ENCODE results near the gene CDO1. TPM values are rescaled to one million over a fixed set of nuclear protein-coding genes. Genes with fewer than 3 reads are reported as not detected.

The CDO1 gene
- total RNA-seq, 4 donors from 2014 or later: 4.0 to 40.4 (median 24.0) TPM

GRCh38 chr5:115847290-115847689 is 30.8 kb upstream of the CDO1 start:
- DNase-seq: no peak
- no peaks in the 10 kb centered on the region for H3K36me3 ChIP-seq
- H3K4me1 ChIP-seq: peaks cover 11 to 17% of the 10 kb centered on the region in 2 donors
- whole genome bisulfite sequencing, 2 donors: 94 to 95% methylated on average over 7 of the region's 7 CpGs
- intact Hi-C loops (cut with DNase I): no loop called here
- H3K9me3 ChIP-seq: no peaks in the 10 kb centered on the region
- TF ChIP-seq POLR2A (IDR thresholded peaks at IDR 0.05): no peak
- TF ChIP-seq CTCF (IDR thresholded peaks at IDR 0.05): no peak
- no peak overlapping the region for H3K4me3 ChIP-seq (replicated peaks in 1 of 3)
- no peak overlapping the region for H3K27ac ChIP-seq
- H3K27me3 ChIP-seq: no peaks in the 10 kb centered on the region

GRCh38 chr5:115844321-115844817 is 27.9 kb upstream of the CDO1 start:
- TF ChIP-seq CTCF (IDR thresholded peaks at IDR 0.05): no peak
- TF ChIP-seq POLR2A (IDR thresholded peaks at IDR 0.05): no peak
- no peak for DNase-seq
- Histone ChIP-seq H3K9me3 (no peaks in the 10 kb centered on the region), H3K4me3 (replicated peaks in 1 of 3) (no peak overlapping the region), H3K27me3 (no peaks in the 10 kb centered on the region), H3K27ac (no peak overlapping the region), H3K36me3 (no peaks in the 10 kb centered on the region), H3K4me1 (peaks cover 19 to 23% of the 10 kb centered on the region in 2 donors)
- 81 to 87% methylated on average over 7 of the region's 7 CpGs for WGBS, 2 donors
- intact Hi-C loops (cut with DNase I): no loop called here

GRCh38 chr5:115843444-115844130 is 27.1 kb upstream of the CDO1 start:
- Histone ChIP-seq H3K27ac (no peak overlapping the region), H3K9me3 (no peaks in the 10 kb centered on the region), H3K4me3 (replicated peaks in 1 of 3) (no peak overlapping the region), H3K27me3 (no peaks in the 10 kb centered on the region), H3K36me3 (no peaks in the 10 kb centered on the region), H3K4me1 (peaks cover 25 to 27% of the 10 kb centered on the region in 2 donors)
- WGBS, 2 donors: 86 to 91% methylated on average over 6 of the region's 6 CpGs
- DNase-seq: no peak
- intact Hi-C loops (cut with DNase I): no loop called here
- TF ChIP-seq POLR2A (IDR thresholded peaks at IDR 0.05): no peak

GRCh38 chr5:115842952-115843351 is 26.5 kb upstream of the CDO1 start:
- Histone ChIP-seq H3K9me3 (no peaks in the 10 kb centered on the region), H3K4me3 (replicated peaks in 1 of 3) (peak overlapping the region in 2 of 3 donors; percentile 52 to 73), H3K36me3 (no peaks in the 10 kb centered on the region), H3K27me3 (no peaks in the 10 kb centered on the region), H3K27ac (no peak overlapping the region), H3K4me1 (peaks cover 27 to 28% of the 10 kb centered on the region in 2 donors)
- DNase-seq: no peak
- intact Hi-C loops (cut with DNase I): no loop called here
- TF ChIP-seq POLR2A (IDR thresholded peaks at IDR 0.05) (no peak), CTCF (IDR thresholded peaks at IDR 0.05) (no peak)
- 23 to 34% methylated on average over 3 of the region's 3 CpGs for WGBS, 2 donors

- WGBS, 2 donors: 1% methylated on average over 14 to 27 of the region's 68 CpGs
- no peak for TF ChIP-seq POLR2A (IDR thresholded peaks at IDR 0.05)
- peak in 2 of 6 experiments; percentile 28 to 37 for TF ChIP-seq CTCF (IDR thresholded peaks at IDR 0.05)
- peak overlapping the region; percentile 52 to 73 (median 54) for H3K4me3 ChIP-seq (replicated peaks in 1 of 3)
- no peaks in the 10 kb centered on the region for H3K9me3 ChIP-seq
- DNase-seq: peak; percentile 72 to 75
- peak overlapping the region; percentile 66 to 94 (median 87) for H3K27ac ChIP-seq
- intact Hi-C loops (cut with DNase I): no loop called here
- no peaks in the 10 kb centered on the region for H3K27me3 ChIP-seq
- peaks cover 1 to 2% of the 10 kb centered on the region in 2 donors for H3K36me3 ChIP-seq
- H3K4me1 ChIP-seq: peaks cover 27 to 28% of the 10 kb centered on the region in 2 donors
Observed at GRCh38 chr5:115842089-115842935, 25.9 kb upstream of the CDO1 start.
